ENCODE results near the gene AGR3.

Gene AGR3

GRCh38 chr7:16926861-16927260, 45.1 kb upstream of the AGR3 start:
- H3K36me3 ChIP-seq (ENCODE audit: low read length) = no peaks in the 10 kb centered on the region
- H3K27me3 ChIP-seq (ENCODE audit: low read length) = no peaks in the 10 kb centered on the region
- no peaks in the 10 kb centered on the region for H3F3A ChIP-seq (ENCODE audit: insufficient read depth)
- H3K9ac ChIP-seq (ENCODE audit: low read length) = no peak overlapping the region
- no peak overlapping the region for H3K27ac ChIP-seq (ENCODE audit: low read depth, low read length)
- H3K79me2 ChIP-seq (ENCODE audit: insufficient read depth, low read length) = no peaks in the 10 kb centered on the region
- no peak for TF ChIP-seq CTCF (IDR thresholded peaks at IDR 0.05; ENCODE audit: insufficient read depth, low read length, poor library complexity, severe bottlenecking)
- TF ChIP-seq EZH2phosphoT487 (conservative IDR thresholded peaks at IDR 0.05; ENCODE audit: low read length) = no peak
- no peak overlapping the region for H2AFZ ChIP-seq (ENCODE audit: low read depth, low read length, severe bottlenecking)
- H3K4me2 ChIP-seq (ENCODE audit: low read depth, low read length, poor library complexity, severe bottlenecking) = no peak overlapping the region
- no peaks in the 10 kb centered on the region for H4K20me1 ChIP-seq (ENCODE audit: low read depth, low read length)
- H3K9me2 ChIP-seq (replicated peaks; ENCODE audit: insufficient read depth, low read length) = no peaks in the 10 kb centered on the region
- H3K4me3 ChIP-seq (ENCODE audit: insufficient read depth, low read length, poor library complexity, severe bottlenecking) = no peak overlapping the region
- H3K9me3 ChIP-seq (ENCODE audit: insufficient read depth, low read length) = no peaks in the 10 kb centered on the region

GRCh38 chr7:16926283-16926682, 44.5 kb upstream of the AGR3 start:
- TF ChIP-seq CTCF (IDR thresholded peaks at IDR 0.05; ENCODE audit: insufficient read depth, low read length, poor library complexity, severe bottlenecking) (peak; percentile 55), EZH2phosphoT487 (conservative IDR thresholded peaks at IDR 0.05; ENCODE audit: low read length) (no peak)
- H3K27me3 ChIP-seq (ENCODE audit: low read length) = no peaks in the 10 kb centered on the region
- H3K9me3 ChIP-seq (ENCODE audit: insufficient read depth, low read length) = no peaks in the 10 kb centered on the region
- no peak overlapping the region for H3K4me3 ChIP-seq (ENCODE audit: insufficient read depth, low read length, poor library complexity, severe bottlenecking)
- H3K9ac ChIP-seq (ENCODE audit: low read length) = no peak overlapping the region
- H3K9me2 ChIP-seq (replicated peaks; ENCODE audit: insufficient read depth, low read length) = no peaks in the 10 kb centered on the region
- no peaks in the 10 kb centered on the region for H3F3A ChIP-seq (ENCODE audit: insufficient read depth)
- no peak overlapping the region for H2AFZ ChIP-seq (ENCODE audit: low read depth, low read length, severe bottlenecking)
- H3K36me3 ChIP-seq (ENCODE audit: low read length) = no peaks in the 10 kb centered on the region
- no peaks in the 10 kb centered on the region for H3K79me2 ChIP-seq (ENCODE audit: insufficient read depth, low read length)
- no peaks in the 10 kb centered on the region for H4K20me1 ChIP-seq (ENCODE audit: low read depth, low read length)
- no peak overlapping the region for H3K4me2 ChIP-seq (ENCODE audit: low read depth, low read length, poor library complexity, severe bottlenecking)
- no peak overlapping the region for H3K27ac ChIP-seq (ENCODE audit: low read depth, low read length)

- no peaks in the 10 kb centered on the region for H3K9me2 ChIP-seq (replicated peaks; ENCODE audit: insufficient read depth, low read length)
- H4K20me1 ChIP-seq (ENCODE audit: low read depth, low read length) = no peaks in the 10 kb centered on the region
- H3K79me2 ChIP-seq (ENCODE audit: insufficient read depth, low read length) = no peaks in the 10 kb centered on the region
- H3K4me2 ChIP-seq (ENCODE audit: low read depth, low read length, poor library complexity, severe bottlenecking) = no peak overlapping the region
- no peaks in the 10 kb centered on the region for H3K36me3 ChIP-seq (ENCODE audit: low read length)
- H3F3A ChIP-seq (ENCODE audit: insufficient read depth) = no peaks in the 10 kb centered on the region
- H3K4me3 ChIP-seq (ENCODE audit: insufficient read depth, low read length, poor library complexity, severe bottlenecking) = no peak overlapping the region
- H2AFZ ChIP-seq (ENCODE audit: low read depth, low read length, severe bottlenecking) = no peak overlapping the region
- no peak overlapping the region for H3K9ac ChIP-seq (ENCODE audit: low read length)
- no peaks in the 10 kb centered on the region for H3K9me3 ChIP-seq (ENCODE audit: insufficient read depth, low read length)
- no peak overlapping the region for H3K27ac ChIP-seq (ENCODE audit: low read depth, low read length)
- TF ChIP-seq CTCF (IDR thresholded peaks at IDR 0.05; ENCODE audit: insufficient read depth, low read length, poor library complexity, severe bottlenecking) (no peak), EZH2phosphoT487 (conservative IDR thresholded peaks at IDR 0.05; ENCODE audit: low read length) (no peak)
- no peaks in the 10 kb centered on the region for H3K27me3 ChIP-seq (ENCODE audit: low read length)
Observed at GRCh38 chr7:16925609-16926008, 43.8 kb upstream of the AGR3 start.

Data from SU-DHL-6 (cell line).